K562 (cell line): ENCODE measurements around the gene CBLC. TPM values are rescaled to one million over a fixed set of nuclear protein-coding genes. Genes with fewer than 3 reads are reported as not detected.

Experiments
- CBX8 ChIP-seq: fragments of 200-600 bp; sonication (generic); IDR thresholded peaks from 2 replicates; pipeline ENCODE4 v1.6.1; 2012; ENCODE audit warnings: borderline replicate concordance, mixed run types, low read depth, mild to moderate bottlenecking, moderate library complexity, mixed read lengths, low read length, control low read depth, inconsistent platforms; ENCODE audit not compliant: poor library complexity, severe bottlenecking; ENCODE audit errors: extremely low read depth
- CREM ChIP-seq: IDR thresholded peaks from 2 replicates; pipeline ENCODE4 v1.6.1; 2014; ENCODE audit warnings: antibody characterized with exemption, low read depth
- GTF2E2 ChIP-seq: fragments of 200-800 bp; sonication (Bioruptor generic); IDR thresholded peaks from 2 replicates; pipeline ENCODE4 v1.6.1; 2016; ENCODE audit warnings: missing genetic modification characterization, missing compliant biosample characterization
- KDM1A ChIP-seq, 2 experiments: fragments of 450-650 bp; IDR thresholded peaks; 2 replicates each; pipeline ENCODE4 v1.6.1; 2016; ENCODE audit warnings: mild to moderate bottlenecking in 2 of 2
- KLF6 ChIP-seq: fragments of 250-450 bp; sonication (Bioruptor Pico); IDR thresholded peaks from 2 replicates; pipeline ENCODE4 v1.4.0; 2020; ENCODE audit warnings: mild to moderate bottlenecking, moderate library complexity, borderline replicate concordance
- NEUROD1 ChIP-seq: fragments of 150-350 bp; IDR thresholded peaks from 2 replicates; pipeline ENCODE4 v1.6.1; 2014; ENCODE audit warnings: borderline replicate concordance, low read length, low read depth; ENCODE audit not compliant: partially characterized antibody
- POLR3A ChIP-seq: IDR thresholded peaks from 2 replicates; pipeline ENCODE4 v1.6.1; 2011; ENCODE audit warnings: borderline replicate concordance, mild to moderate bottlenecking, moderate library complexity; ENCODE audit not compliant: insufficient read length, insufficient read depth; ENCODE audit errors: extremely low read depth
- ZBTB8A ChIP-seq: fragments of 450-650 bp; IDR thresholded peaks from 2 replicates; pipeline ENCODE4 v1.6.1; 2018; ENCODE audit warnings: mild to moderate bottlenecking, moderate library complexity; ENCODE audit not compliant: partially characterized antibody
- polyA plus RNA-seq, 8 experiments: library from polyadenylated mRNA; depleted of rRNA in 4 of 8; stranded (reverse) in 5 of 8; unstranded in 3 of 8; fragments of >200 nt; fragmentation: Nextera tagmentation in 2 of 8; fragmentation: Illumina TruSeq in 1 of 8; extraction: Ambion mirVana in 2 of 8; extraction: Trizol in 1 of 8; gene quantifications; 2 replicates each; pipeline versions ENCODE4 v1.2.1 to v1.2.3, GENCODE V29; 2011 to 2014; ENCODE audit warnings: inconsistent platforms in 1 of 8, missing spikeins in 1 of 8
- total RNA-seq, 7 experiments: library from RNA; depleted of rRNA in 6 of 7; stranded (reverse); fragments of >200 nt in 6 of 7; fragmentation: Illumina TruSeq in 2 of 7; extraction: Trizol in 2 of 7; gene quantifications; 2 replicates each; pipeline versions ENCODE4 v1.2.1 to v1.2.3, GENCODE V29; 2011 to 2021; ENCODE audit warnings: low replicate concordance in 1 of 7
- TF ChIP-seq, protein P1 (sequence below): fragments of 250-450 bp; sonication (Bioruptor Pico); IDR thresholded peaks from 2 replicates; pipeline ENCODE4 v1.4.0; 2020; ENCODE audit warnings: mild to moderate bottlenecking, moderate library complexity
- TF ChIP-seq, protein P2 (sequence below): fragments of 450-650 bp; conservative IDR thresholded peaks from 2 replicates; pipeline ENCODE4 v1.6.1; 2016; ENCODE audit warnings: missing genetic modification characterization, low read depth, mild to moderate bottlenecking, missing compliant biosample characterization, moderate library complexity

Gene CBLC
- total and polyA plus RNA-seq, 9 of the 15 experiments (the other 6 are each of a cell fraction or from before 2014, with no cell fraction given) = 0.09 TPM; not detected in 8

- TF ChIP-seq, protein P1, sequence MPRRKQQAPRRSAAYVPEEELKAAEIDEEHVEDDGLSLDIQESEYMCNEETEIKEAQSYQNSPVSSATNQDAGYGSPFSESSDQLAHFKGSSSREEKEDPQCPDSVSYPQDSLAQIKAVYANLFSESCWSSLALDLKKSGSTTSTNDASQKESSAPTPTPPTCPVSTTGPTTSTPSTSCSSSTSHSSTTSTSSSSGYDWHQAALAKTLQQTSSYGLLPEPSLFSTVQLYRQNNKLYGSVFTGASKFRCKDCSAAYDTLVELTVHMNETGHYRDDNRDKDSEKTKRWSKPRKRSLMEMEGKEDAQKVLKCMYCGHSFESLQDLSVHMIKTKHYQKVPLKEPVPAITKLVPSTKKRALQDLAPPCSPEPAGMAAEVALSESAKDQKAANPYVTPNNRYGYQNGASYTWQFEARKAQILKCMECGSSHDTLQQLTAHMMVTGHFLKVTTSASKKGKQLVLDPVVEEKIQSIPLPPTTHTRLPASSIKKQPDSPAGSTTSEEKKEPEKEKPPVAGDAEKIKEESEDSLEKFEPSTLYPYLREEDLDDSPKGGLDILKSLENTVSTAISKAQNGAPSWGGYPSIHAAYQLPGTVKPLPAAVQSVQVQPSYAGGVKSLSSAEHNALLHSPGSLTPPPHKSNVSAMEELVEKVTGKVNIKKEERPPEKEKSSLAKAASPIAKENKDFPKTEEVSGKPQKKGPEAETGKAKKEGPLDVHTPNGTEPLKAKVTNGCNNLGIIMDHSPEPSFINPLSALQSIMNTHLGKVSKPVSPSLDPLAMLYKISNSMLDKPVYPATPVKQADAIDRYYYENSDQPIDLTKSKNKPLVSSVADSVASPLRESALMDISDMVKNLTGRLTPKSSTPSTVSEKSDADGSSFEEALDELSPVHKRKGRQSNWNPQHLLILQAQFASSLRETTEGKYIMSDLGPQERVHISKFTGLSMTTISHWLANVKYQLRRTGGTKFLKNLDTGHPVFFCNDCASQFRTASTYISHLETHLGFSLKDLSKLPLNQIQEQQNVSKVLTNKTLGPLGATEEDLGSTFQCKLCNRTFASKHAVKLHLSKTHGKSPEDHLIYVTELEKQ (CRISPR knock-in tag) = no peak
- TF ChIP-seq ZBTB8A (no peak), CREM (peak; percentile 96), KLF6 (CRISPR knock-in tag) (no peak), POLR3A (no peak), GTF2E2 (no peak), NEUROD1 (peak; percentile 94), CBX8 (no peak), KDM1A (IDR thresholded peaks at IDR 0.05) (peak; percentile 96 to 99)
- TF ChIP-seq, protein P2, sequence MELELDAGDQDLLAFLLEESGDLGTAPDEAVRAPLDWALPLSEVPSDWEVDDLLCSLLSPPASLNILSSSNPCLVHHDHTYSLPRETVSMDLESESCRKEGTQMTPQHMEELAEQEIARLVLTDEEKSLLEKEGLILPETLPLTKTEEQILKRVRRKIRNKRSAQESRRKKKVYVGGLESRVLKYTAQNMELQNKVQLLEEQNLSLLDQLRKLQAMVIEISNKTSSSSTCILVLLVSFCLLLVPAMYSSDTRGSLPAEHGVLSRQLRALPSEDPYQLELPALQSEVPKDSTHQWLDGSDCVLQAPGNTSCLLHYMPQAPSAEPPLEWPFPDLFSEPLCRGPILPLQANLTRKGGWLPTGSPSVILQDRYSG (tag) = no peak
Measured at GRCh38 chr19:44752816-44753625, 24.7 kb upstream of the CBLC start (continued).
